ENCODE data around the gene DOCK10.
A peak's percentile ranks its signal among the peaks of the same experiment; 100 is the strongest.
"Not testable (repeated sequence)": the region's sequence is repeated elsewhere in the genome, so short reads cannot be mapped to it uniquely, and the experiment has no call there.

Gene DOCK10

GRCh38 chr2:224951723-224952481, 90.4 kb downstream of the DOCK10 start:
- TF ChIP-seq CTCF (IDR thresholded peaks at IDR 0.05; ENCODE audit: borderline replicate concordance, control extremely low read depth, extremely low read depth, insufficient read depth, missing control alignments) = no peak
- in situ Hi-C loops (cut with MboI; ENCODE audit: low sequenced_read_pairs, unreplicated experiment) = no loop called here
- DNase-seq (ENCODE audit: low spot score) = peak; percentile 43

- DNase-seq (ENCODE audit: low spot score) = no peak
- in situ Hi-C loops (cut with MboI; ENCODE audit: low sequenced_read_pairs, unreplicated experiment) = no loop called here
- no peak for TF ChIP-seq CTCF (IDR thresholded peaks at IDR 0.05; ENCODE audit: borderline replicate concordance, control extremely low read depth, extremely low read depth, insufficient read depth, missing control alignments)
Measured at GRCh38 chr2:224948859-224949258, 93.4 kb downstream of the DOCK10 start.

- no peak for TF ChIP-seq CTCF (IDR thresholded peaks at IDR 0.05; ENCODE audit: borderline replicate concordance, control extremely low read depth, extremely low read depth, insufficient read depth, missing control alignments)
- DNase-seq (ENCODE audit: low spot score) = no peak
- in situ Hi-C loops (cut with MboI; ENCODE audit: low sequenced_read_pairs, unreplicated experiment) = no loop called here
Measured at GRCh38 chr2:224948005-224948404, 94.3 kb downstream of the DOCK10 start.

- in situ Hi-C loops (cut with MboI; ENCODE audit: low sequenced_read_pairs, unreplicated experiment) = no loop called here
- no peak for TF ChIP-seq CTCF (IDR thresholded peaks at IDR 0.05; ENCODE audit: borderline replicate concordance, control extremely low read depth, extremely low read depth, insufficient read depth, missing control alignments)
- no peak for DNase-seq (ENCODE audit: low spot score)
Measured at GRCh38 chr2:224947566-224947965, 94.7 kb downstream of the DOCK10 start.

GRCh38 chr2:224946895-224947294, 95.4 kb downstream of the DOCK10 start:
- in situ Hi-C loops (cut with MboI; ENCODE audit: low sequenced_read_pairs, unreplicated experiment) = no loop called here
- TF ChIP-seq CTCF (IDR thresholded peaks at IDR 0.05; ENCODE audit: borderline replicate concordance, control extremely low read depth, extremely low read depth, insufficient read depth, missing control alignments) = no peak
- DNase-seq (ENCODE audit: low spot score) = no peak

GRCh38 chr2:224944707-224945547, 97.3 kb downstream of the DOCK10 start:
- in situ Hi-C loops (cut with MboI; ENCODE audit: low sequenced_read_pairs, unreplicated experiment) = no loop called here
- no peak for TF ChIP-seq CTCF (IDR thresholded peaks at IDR 0.05; ENCODE audit: borderline replicate concordance, control extremely low read depth, extremely low read depth, insufficient read depth, missing control alignments)
- no peak for DNase-seq (ENCODE audit: low spot score)

GRCh38 chr2:224943601-224944041, 98.6 kb downstream of the DOCK10 start:
- DNase-seq (ENCODE audit: low spot score); in situ Hi-C loops (cut with MboI; ENCODE audit: low sequenced_read_pairs, unreplicated experiment): not testable (repeated sequence)
